ENCODE data around the gene CMTM8. TPM values are rescaled to one million over a fixed set of nuclear protein-coding genes. Genes with fewer than 3 reads are reported as not detected.

Gene CMTM8
- total RNA-seq, 2 donors from 2014 or later: 11.7 to 14.2 TPM

- DNase-seq: no peak
- no peaks in the 10 kb centered on the region for H3K27me3 ChIP-seq
- TF ChIP-seq CTCF (IDR thresholded peaks at IDR 0.05): no peak
- H3K27ac ChIP-seq: no peak overlapping the region
- H3K36me3 ChIP-seq: no peaks in the 10 kb centered on the region
- intact Hi-C loops (cut with DNase I): no loop called here
- H3K9me3 ChIP-seq: no peaks in the 10 kb centered on the region
- no peak overlapping the region for H3K9ac ChIP-seq (ENCODE audit: low read depth in 2 of 2, low read length in 2 of 2)
- H3K4me3 ChIP-seq: no peak overlapping the region
- no peaks in the 10 kb centered on the region for H3K4me1 ChIP-seq
These were observed 85.1 kb downstream of the CMTM8 start for GRCh38 chr3:32323604-32324003.

- Histone ChIP-seq H3K27me3 (no peaks in the 10 kb centered on the region), H3K4me3 (no peak overlapping the region), H3K4me1 (no peaks in the 10 kb centered on the region), H3K9me3 (no peaks in the 10 kb centered on the region), H3K9ac (ENCODE audit: low read depth in 2 of 2, low read length in 2 of 2) (no peak overlapping the region), H3K36me3 (no peaks in the 10 kb centered on the region), H3K27ac (no peak overlapping the region)
- no peak for TF ChIP-seq CTCF (IDR thresholded peaks at IDR 0.05)
- intact Hi-C loops (cut with DNase I): no loop called here
- DNase-seq: no peak
These were observed 86.7 kb downstream of the CMTM8 start for GRCh38 chr3:32325201-32325600.

- Histone ChIP-seq H3K9me3 (no peaks in the 10 kb centered on the region), H3K36me3 (no peaks in the 10 kb centered on the region), H3K27me3 (no peaks in the 10 kb centered on the region), H3K4me1 (no peaks in the 10 kb centered on the region), H3K4me3 (no peak overlapping the region), H3K9ac (ENCODE audit: low read depth in 2 of 2, low read length in 2 of 2) (no peak overlapping the region), H3K27ac (no peak overlapping the region)
- intact Hi-C loops (cut with DNase I): no loop called here
- no peak for TF ChIP-seq CTCF (IDR thresholded peaks at IDR 0.05)
- no peak for DNase-seq
These were observed 87.4 kb downstream of the CMTM8 start for GRCh38 chr3:32325927-32326326.

GRCh38 chr3:32326795-32327194, 88.3 kb downstream of the CMTM8 start:
- Histone ChIP-seq H3K4me1 (no peaks in the 10 kb centered on the region), H3K36me3 (no peaks in the 10 kb centered on the region), H3K4me3 (no peak overlapping the region), H3K9ac (ENCODE audit: low read depth in 2 of 2, low read length in 2 of 2) (no peak overlapping the region), H3K27ac (no peak overlapping the region), H3K27me3 (no peaks in the 10 kb centered on the region), H3K9me3 (no peaks in the 10 kb centered on the region)
- DNase-seq: no peak
- intact Hi-C loops (cut with DNase I): no loop called here
- no peak for TF ChIP-seq CTCF (IDR thresholded peaks at IDR 0.05)

- no peak overlapping the region for H3K27ac ChIP-seq
- no peak overlapping the region for H3K4me3 ChIP-seq
- no peaks in the 10 kb centered on the region for H3K27me3 ChIP-seq
- no peaks in the 10 kb centered on the region for H3K9me3 ChIP-seq
- H3K9ac ChIP-seq (ENCODE audit: low read depth in 2 of 2, low read length in 2 of 2): no peak overlapping the region
- H3K4me1 ChIP-seq: no peaks in the 10 kb centered on the region
- H3K36me3 ChIP-seq: no peaks in the 10 kb centered on the region
- intact Hi-C loops (cut with DNase I): loop anchor here (5.0 kb wide), 1 partner anchor 157 kb away; no protein-coding TSS in a partner anchor
- no peak for DNase-seq
- TF ChIP-seq CTCF (IDR thresholded peaks at IDR 0.05): peak; percentile 15
These were observed 96.2 kb downstream of the CMTM8 start for GRCh38 chr3:32334675-32335074.

All from colonic mucosa (tissue), 4 donors.